CD4-positive, alpha-beta T cell treated with Interleukin-17A for 1 hour (primary cell): ENCODE results near the gene GAB1.

Experiments
- DNase-seq: peaks from one replicate; pipeline ENCODE4 v3.0.0-alpha.2; 2020

Gene GAB1

DNA sequence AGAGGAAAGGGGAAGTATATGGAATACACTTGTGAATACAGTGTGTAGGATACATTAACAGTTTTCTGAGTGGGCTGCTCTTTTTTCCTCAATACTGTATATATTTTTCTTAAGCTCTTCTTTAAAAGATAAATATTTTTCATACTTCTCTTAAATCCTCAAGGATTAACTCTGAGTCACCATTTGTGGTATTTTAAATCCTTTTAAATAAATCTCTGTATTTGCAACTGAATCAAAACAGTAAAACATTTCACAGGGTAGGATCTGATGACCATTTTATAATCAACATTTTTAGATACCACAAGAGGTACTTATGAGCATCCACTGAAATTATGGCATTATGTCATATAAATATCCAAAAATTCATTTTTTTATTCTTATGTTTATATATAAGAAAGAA lies 87.6 kb downstream of the GAB1 start:
- DNase-seq, result no peak

DNA sequence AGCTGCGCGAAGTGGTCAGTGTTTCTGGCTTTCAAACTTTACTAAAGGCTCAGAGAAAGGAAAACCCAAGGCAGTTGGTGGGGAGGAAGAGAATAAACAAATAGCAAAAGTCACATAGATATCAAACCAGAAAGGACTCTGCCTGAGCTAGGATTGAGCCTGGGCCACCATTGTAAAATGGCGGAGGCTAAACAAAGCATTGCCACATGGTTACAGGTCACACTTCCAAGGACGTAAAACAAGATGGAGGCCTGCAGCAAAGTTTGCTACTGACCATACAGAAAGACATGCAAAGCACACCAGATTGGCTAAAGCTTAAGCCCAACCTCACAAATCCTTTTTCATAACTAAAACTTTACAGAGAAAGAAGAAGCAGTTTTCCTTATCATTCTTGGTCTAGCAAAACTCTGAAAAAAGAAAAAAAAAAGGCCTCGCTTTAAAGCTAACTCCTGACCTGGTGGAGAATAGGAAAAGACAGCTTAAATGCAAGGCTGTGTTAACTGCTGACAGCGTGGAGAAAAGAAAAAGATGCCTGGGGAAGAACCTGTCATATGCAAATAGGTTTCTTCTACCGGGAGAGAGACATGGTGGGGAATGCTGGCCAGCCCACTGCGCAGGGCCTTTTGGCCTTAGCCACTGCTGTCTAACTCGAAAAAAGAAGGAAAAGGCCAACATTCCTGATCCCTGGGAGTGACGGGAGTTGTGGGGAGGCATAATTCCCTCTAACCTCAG lies 95.0 kb downstream of the GAB1 start:
- DNase-seq, result no peak

DNA sequence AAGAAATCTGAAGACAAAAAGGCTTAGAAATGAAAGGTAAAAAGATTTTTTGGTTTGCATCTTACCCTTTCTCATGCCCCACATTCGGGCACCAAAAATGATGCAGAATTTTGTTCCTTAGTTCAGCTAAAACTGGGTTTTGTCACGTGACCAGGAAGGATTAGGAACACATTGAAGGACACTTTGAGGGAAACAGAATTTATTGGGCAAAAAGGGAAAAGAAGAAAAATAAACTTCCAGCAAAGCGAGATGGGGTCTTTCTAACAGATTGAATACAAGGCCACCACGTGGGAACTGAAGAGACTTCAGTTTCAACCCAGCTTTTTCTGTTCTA lies 95.5 kb downstream of the GAB1 start:
- DNase-seq, result no peak

DNA sequence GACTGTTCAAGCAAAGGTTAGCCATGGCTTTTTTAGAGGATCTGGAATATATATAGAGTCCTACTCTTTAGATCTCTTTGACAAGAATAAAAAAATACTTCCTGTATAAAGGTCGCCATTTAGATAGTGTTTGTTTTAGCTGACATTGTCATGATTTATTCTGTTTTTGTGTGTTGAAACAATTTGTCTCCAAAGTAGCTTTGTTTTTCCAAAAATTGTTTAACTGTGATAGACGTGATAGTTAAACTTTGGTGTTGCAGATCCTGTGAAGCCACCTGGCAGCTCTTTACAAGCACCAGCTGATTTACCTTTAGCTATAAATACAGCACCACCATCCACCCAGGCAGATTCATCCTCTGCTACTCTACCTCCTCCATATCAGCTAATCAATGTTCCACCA lies 96.6 kb downstream of the GAB1 start:
- DNase-seq, result no peak

DNA sequence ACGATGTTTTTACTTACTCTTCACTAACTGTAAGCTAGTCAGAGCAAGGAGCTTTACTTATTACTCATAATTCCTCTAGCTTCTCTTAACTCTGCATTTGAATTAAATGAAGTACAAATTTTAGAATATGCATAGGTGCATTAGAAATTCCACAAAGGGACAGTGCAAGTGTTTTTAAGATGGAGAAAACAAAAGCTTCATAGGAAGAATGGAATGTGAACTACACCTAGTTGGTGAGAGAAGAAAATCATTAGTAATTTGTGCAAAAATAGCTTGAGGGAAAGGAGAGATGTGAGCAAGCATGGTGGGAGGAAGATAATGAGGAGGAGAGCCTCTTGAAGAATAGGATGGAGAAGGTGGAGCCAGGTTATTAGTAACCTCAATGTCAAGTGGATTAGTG lies 99.3 kb downstream of the GAB1 start:
- no peak for DNase-seq

DNA sequence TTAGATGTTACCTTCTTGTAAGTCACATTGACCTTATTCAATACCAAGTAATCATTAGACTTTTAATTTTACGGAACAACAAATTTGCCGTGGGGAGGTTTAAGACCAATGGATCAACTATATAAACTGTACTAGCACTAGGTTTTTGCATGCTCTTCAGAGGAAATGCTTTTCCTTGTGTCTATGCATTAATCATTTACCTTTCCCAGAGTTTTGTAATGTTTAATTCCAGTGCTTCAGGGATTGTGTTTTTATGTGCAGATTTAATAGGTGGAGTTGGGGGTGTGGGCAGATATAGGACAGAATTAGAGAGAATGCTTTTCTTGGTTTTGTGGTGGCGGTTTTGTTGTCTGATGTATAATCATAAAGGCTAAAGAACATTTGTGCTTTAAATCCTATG lies 100.8 kb downstream of the GAB1 start:
- no peak for DNase-seq

DNA sequence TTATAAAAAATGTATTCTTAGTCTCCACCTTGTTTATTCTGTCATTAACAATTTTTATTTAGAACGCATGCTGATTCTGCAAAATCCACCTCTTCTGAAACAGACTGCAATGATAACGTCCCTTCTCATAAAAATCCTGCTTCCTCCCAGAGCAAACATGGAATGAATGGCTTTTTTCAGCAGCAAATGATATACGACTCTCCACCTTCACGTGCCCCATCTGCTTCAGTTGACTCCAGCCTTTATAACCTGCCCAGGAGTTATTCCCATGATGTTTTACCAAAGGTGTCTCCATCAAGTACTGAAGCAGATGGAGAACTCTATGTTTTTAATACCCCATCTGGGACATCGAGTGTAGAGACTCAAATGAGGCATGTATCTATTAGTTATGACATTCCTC lies 101.3 kb downstream of the GAB1 start:
- DNase-seq, result no peak

DNA sequence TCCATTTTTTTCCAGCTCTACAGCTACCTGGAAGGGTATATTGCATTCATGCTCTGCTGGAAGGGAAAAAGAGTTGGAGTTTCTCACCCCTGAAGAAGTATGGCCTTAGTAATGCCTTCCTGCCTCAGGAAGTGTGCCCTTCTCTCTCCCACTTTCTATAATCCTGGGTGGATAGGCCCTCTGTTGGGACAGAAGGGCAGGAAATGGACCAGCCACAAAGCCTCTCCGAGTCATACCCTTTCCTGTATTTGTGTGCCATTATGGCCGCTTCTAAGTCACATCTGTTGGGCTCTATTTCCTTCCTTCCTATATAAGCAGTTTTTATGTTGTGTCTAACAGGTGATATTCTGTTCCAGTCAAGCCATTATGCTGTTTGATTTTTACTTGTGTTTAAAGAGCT lies 102.0 kb downstream of the GAB1 start:
- DNase-seq, result no peak

DNA sequence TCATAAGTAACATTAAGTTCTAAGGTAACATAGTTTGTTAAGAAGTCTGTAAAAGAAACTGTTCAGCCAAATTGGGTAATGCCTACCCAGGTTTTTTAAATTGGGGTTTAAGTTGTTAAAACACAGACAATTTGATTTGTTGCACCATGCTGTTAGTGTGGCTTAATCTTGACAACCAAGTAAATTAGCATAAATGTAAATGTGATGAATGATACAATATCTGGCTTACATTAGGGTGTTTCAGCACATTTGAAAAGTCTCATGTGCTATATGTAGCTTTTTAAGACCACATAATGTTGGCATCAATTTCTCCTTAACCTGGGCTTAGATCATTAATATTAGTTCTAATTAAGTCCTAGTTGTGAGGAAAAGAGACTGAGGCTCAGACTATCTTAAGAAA lies 104.4 kb downstream of the GAB1 start:
- no peak for DNase-seq

DNA sequence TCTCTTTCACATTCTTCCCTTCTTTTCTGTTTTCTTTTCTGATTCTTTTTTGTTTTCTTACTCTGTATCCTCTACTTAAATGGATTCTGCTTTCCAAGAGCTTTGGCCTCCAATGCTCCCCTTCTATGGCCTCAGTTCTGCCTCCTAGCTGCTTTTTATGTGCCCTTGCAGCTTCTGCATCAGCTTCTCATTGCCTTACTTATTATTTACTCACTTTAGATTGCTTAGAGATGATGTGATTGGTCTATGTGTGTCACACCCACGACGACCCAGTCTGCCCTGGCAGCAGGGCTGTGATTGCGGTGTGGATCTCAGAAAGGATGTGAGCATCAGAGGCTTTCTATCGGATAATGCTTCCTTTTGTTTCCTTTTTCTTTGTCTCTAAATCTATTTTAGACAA lies 105.0 kb downstream of the GAB1 start:
- no peak for DNase-seq

DNA sequence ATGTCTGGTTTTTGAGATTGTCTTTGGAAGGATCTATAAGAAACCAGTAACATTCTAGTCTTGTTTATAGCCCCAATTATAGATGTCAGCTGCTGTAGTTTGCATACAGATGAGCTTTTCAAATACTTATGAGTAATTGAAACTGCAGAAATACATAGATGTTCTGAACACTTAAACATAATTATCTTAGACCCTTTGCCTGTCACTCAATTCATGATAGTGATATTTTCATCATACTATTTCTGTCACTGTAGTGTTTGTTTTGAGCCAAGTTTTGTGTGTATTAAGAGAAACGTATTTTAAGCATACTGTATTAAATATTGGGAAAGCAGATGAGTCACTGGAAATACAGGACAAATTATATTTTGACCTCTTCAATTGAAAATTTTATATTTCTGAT lies 107.1 kb downstream of the GAB1 start:
- no peak for DNase-seq

DNA sequence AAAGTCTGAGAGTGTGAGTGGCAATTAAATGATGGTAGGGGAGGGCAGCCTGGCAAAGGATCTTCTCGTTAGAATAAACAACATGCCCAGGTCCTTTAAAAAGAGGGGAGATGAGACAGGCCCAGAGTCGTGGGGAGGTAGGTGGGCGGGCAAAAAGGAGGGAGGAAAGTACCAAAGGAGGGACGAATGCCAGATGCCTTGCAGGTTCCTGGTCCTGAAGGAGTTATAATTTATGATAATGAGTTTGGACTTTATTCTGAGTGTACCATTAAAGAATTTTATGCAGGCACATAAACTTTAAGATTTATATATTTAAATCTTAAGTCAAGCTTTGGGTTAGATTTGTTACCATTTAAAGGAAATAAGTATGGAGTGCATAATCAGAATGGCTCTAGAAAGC lies 114.5 kb downstream of the GAB1 start:
- no peak for DNase-seq

DNA sequence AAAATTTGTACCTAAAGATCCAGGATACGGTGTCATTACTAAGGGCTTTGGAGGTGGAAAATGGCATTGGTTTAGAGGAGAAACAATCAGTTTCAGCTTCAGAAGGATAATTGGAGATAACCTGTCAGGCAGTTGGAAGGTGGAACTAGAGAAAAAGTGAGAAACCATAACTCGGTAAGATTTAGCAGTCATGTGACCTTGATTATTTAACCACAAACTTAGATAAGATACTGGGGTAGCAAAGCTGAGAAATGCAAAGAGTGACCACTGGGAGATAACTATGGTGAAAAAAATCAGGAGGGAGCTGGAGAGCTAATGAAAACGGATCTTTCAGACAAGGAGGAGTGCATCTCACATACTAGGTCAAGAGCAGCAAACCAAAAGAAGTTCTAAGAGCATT lies 118.5 kb downstream of the GAB1 start:
- DNase-seq, result no peak

DNA sequence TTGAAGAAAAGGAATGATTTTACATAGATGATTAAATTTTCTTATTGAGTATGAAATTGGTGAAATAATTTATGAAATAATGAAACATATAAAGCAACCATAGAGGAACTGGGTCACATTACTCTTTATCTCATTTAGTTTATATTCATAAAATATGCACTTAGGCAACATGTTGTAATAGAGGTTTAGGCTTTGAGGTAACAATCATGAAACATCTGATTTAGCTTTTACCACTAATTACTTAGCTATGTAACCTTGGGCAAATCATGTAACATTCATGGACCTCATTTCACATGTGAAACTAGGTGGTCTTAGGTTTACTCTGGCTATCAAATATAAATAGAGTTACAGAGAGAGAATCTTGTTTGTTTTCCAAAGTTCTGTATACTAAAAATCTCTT lies 122.3 kb downstream of the GAB1 start:
- no peak for DNase-seq

DNA sequence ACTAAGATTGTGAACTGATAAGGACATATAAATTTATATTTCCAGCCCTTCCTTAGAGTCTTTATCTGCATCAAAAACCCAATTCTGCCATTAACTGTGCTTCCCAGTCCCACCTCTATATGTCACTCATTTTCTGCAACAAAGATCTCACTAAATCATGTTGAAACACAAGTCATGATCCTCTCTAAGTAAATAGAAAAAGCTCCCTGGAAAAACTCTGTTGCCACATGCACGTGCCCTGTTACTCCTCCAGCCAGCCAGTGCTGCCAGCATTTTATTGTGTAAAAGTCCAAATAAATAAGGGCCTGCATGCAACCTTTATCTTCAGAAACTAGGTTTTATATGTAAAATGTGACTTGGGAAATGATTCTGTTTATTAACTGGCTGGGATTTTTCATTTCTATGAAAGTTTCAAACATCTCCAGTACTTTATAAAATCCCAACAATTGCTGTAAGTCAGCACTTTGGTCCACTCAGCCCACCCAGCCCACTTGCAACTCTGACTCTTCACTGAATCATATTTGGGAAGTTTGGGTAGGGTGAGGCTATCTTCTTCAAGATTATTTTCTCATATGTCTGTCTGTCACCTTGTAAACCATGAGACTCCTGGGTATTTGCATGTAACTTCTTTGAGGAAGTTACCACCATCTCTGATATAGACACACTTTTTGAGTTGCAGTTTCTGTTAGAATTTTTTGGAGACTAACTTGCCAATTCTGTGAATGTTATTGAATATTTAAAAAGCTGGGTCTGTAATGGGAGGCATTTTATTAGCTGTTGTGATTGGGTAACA lies 136.9 kb downstream of the GAB1 start:
- DNase-seq, result no peak

DNA sequence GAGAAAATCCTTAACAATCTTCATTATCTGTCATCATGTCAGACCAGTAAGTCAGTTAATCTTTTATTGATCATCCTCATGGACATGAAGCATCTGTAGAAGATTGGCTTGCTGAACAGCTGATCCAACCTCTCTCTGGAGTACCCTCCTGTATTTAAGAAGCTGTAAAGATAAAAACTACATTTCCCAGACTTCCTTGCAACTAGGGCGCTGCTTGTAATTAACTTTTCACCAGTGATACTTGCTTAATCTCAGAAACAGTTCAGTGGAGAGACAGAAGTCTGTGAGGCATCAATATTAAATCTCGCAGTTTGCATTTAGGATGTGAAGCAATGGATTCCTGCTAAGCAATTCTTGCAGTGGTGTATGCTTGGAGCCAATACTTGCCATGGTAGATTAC lies 140.8 kb downstream of the GAB1 start:
- DNase-seq, result no peak

DNA sequence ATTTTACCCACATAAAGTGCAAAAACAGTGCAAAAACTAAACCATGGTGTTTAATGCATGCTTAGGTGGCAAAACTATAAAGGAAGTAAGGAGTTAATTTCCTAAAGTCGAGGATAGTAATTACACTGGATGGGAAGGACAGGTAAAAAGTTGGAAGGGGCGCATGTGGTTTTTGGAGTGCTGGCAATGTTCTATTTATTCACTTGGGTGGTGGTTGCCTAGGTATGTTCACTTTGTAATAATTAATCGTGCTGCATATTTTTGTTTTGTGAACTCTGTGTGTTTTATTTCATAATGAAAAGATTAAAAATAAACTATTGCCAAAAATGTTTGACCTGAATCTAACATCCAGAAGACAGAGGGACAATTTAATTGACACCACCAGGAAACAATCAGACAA lies 144.7 kb downstream of the GAB1 start:
- DNase-seq, result no peak

DNA sequence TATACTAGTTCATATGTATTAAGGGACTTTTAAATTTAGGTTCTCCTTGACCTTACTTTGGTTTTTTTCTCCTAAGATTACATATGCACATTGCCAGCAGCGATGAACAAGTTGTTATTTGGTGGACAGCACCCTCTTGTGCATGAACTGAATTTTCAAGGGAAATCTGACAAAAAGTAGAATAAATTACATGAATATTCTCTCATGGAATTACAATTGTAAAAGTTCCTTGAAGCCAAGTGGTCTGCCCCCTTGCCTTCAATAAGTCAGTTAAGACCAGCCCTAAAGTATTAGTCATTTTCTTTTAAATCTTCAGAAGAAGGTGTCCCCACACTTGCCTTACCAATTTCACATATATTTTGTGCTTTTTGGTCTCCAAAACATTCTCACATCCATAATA lies 146.2 kb downstream of the GAB1 start:
- peak; percentile 18 for DNase-seq

DNA sequence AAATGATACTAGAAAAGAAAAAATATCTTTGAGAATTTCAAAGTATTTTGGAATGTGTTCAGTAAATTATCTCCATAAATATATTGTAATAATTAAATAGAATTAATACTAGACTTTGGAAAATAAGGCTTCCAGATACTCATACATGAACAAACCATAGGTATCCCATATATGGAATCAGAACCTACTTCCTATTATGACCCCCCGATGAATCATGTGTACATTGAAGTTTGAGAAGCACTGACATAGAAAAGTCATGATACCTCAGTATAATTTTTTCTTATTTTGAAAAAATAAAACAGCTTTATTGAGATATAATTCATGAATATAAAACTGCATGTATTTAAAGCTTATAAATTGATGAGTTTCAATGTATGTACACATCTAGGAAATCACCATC lies 149.6 kb downstream of the GAB1 start:
- no peak for DNase-seq

DNA sequence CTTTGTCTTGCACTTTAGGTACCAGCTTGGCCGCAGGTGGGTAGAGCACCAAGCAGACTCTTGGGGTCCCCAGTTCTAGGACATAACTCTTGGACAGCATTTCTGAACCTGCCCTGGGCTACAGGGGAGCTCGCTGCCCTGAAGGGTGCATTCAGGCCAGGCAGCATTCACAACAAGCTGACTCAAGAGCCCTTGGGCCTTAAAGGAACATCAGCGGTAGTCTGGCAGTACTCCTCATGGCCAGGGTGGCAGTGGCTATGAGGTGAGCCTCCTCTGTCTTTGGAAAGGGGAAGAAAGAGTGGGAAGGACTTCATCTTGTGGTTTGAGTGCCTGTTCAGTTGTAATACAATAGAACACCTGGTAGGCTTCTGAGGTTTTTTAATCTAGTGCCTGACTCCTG lies 152.0 kb downstream of the GAB1 start:
- DNase-seq, result no peak

DNA sequence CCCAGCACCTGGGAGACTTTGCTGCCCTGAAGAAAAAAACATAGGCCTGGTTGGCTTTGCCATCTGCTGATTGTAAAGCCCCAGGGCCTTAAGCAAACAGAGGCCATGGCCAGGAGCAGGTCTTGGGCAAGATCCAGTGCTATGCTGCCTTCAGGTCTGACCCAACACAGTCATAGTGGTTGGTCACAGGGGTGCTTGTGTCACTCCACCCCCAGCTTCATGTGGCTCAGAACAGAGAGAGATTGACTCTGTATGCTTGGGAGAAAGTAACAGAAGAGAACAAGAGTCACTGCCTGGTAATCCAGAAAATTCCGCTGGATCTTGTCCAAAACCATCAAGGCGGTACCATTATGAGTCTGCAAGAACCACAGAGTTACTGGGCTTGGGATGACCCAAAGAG lies 152.4 kb downstream of the GAB1 start:
- DNase-seq, result no peak

DNA sequence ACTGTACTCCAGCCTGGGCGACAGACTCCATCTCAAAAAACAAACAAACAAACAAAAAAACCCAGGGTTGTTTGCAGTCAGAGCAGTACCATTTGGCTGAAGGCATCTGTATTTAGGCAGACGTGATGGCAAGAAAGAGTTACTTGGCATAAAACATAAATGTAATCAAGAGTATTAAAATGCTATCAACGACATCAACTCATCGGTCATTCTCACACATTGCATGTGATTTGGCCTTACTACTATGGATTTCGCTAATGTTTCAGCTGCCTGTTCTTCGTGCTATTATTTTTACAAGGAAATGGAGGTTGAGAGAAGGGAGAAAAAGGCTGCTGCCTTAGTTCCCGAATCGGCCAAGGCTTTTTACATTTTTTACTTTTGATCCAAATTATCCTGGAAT lies 161.3 kb downstream of the GAB1 start:
- DNase-seq, result no peak

DNA sequence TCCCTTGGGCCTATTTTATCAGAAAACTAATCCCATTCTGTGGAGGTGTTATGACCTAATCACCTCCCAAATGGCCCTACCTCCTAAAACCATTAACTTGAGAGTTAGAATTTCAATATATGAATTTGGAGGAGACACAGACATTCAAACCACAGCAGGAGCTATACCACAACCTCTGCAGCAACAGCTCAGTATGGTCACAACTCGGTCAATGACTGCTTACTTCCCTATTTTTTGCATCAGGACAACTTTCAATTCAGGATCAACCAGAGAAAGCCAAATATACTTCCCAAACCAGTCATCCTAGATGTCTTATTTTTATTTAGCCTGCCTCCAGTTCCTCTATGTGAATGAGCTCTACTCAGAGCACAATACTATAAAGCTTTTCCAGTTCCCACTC lies 165.6 kb downstream of the GAB1 start:
- DNase-seq, result no peak

DNA sequence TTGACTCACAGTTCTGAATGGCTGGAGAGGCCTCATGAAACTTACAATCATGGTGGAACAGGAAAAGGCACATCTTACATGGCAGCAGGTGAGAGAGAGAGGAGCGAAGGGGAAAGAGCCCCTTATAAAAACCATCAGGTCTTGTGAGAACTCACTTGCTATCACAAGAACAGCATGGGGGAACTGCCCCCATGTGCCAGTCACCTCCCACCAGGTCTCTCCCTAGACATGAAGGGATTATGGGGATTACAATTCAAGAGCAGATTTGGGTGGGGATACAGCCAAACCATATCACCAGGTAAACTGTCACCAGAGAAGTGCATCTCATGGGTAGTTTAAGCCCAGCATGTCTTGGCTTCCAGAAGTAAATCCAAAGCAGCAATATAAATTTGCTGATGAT lies 169.4 kb downstream of the GAB1 start:
- DNase-seq, result no peak

DNA sequence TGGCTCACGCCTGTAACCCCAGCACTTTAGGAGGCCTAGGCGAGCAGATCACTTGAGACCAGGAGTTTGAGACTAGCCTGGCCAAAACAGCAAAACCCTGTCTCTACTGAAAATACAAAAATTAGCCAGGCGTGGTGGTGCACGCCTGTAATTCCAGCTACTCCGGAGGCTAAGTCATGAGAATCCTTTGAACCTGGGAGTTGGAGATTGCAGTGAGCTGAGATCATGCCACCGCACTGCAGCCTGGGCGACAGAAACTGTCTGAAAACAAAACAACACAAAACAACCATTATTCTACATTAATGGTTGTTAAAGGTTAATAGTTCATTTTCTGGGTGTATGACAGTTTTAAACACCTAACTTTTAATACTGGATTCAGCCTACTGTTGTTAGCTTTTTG lies 175.2 kb downstream of the GAB1 start:
- no peak for DNase-seq
